SU-DHL-6 (cell line): ENCODE data around the gene UBE2Q2.

Source experiments
- H2AFZ ChIP-seq: fragments of 200-600 bp; sonication (generic); 2 replicates; pipeline ENCODE4 v1.6.1; 2014; ENCODE audit warnings: low read depth, mild to moderate bottlenecking, moderate library complexity, mixed read lengths, antibody characterized with exemption, low read length; ENCODE audit not compliant: severe bottlenecking
- H3F3A ChIP-seq: fragments of 200-600 bp; shearing (Covaris generic); 2 replicates; pipeline ENCODE4 v1.6.0; 2016; ENCODE audit warnings: antibody characterized with exemption, mild to moderate bottlenecking; ENCODE audit not compliant: insufficient read depth
- H3K27ac ChIP-seq: fragments of 200-600 bp; sonication (generic); 2 replicates; pipeline ENCODE4 v1.5.1; 2016; ENCODE audit warnings: low read depth, mild to moderate bottlenecking, low read length, moderate library complexity, mixed read lengths
- H3K27me3 ChIP-seq: fragments of 200-600 bp; sonication (generic), shearing (Covaris generic); 2 replicates; pipeline ENCODE4 v1.6.0; 2014; ENCODE audit warnings: mild to moderate bottlenecking, low read length
- H3K36me3 ChIP-seq: fragments of 200-600 bp; sonication (generic); 2 replicates; pipeline ENCODE4 v1.6.1; 2014; ENCODE audit warnings: mild to moderate bottlenecking, low read length, mixed read lengths
- H3K4me2 ChIP-seq: fragments of 300-600, 200-600 bp; shearing (Covaris generic), sonication (generic); 2 replicates; pipeline ENCODE4 v1.6.0; 2014; ENCODE audit warnings: low read length, low read depth, mild to moderate bottlenecking; ENCODE audit not compliant: poor library complexity, severe bottlenecking
- H3K4me3 ChIP-seq: fragments of 200-600 bp; sonication (generic); 2 replicates; pipeline ENCODE4 v1.5.1; 2014; ENCODE audit warnings: antibody characterized with exemption, low read length, mild to moderate bottlenecking, mixed read lengths; ENCODE audit not compliant: insufficient read depth, poor library complexity, severe bottlenecking
- H3K79me2 ChIP-seq: fragments of 200-600 bp; sonication (generic); 2 replicates; pipeline ENCODE4 v1.6.1; 2014; ENCODE audit warnings: mild to moderate bottlenecking, low read length, moderate library complexity; ENCODE audit not compliant: insufficient read depth
- H3K9ac ChIP-seq: fragments of 200-600 bp; sonication (generic); 2 replicates; pipeline ENCODE4 v1.7.0; 2014; ENCODE audit warnings: mild to moderate bottlenecking, low read length
- H3K9me2 ChIP-seq: fragments of 200-600 bp; sonication (generic); replicated peaks from 2 replicates; pipeline ENCODE4 v1.6.1; 2014; ENCODE audit warnings: low read length; ENCODE audit not compliant: insufficient read depth
- H3K9me3 ChIP-seq: fragments of 200-600 bp; sonication (generic); 2 replicates; pipeline ENCODE4 v1.6.1; 2014; ENCODE audit warnings: low read length, mixed read lengths; ENCODE audit not compliant: insufficient read depth
- H4K20me1 ChIP-seq: fragments of 200-600 bp; sonication (generic); 2 replicates; pipeline ENCODE4 v1.6.1; 2014; ENCODE audit warnings: low read depth, mild to moderate bottlenecking, antibody characterized with exemption, low read length, moderate library complexity, mixed read lengths
- EZH2phosphoT487 ChIP-seq: fragments of 200-600 bp; sonication (generic), shearing (Covaris generic); conservative IDR thresholded peaks from 2 replicates; pipeline ENCODE4 v1.6.1; 2018; ENCODE audit warnings: mild to moderate bottlenecking, antibody characterized with exemption, low read length, moderate library complexity, mixed read lengths
- TF ChIP-seq, protein P1 (sequence below): fragments of 200-600 bp; sonication (generic); IDR thresholded peaks from one replicate; pipeline ENCODE4 v1.5.1; 2017; ENCODE audit warnings: antibody characterized with exemption, mild to moderate bottlenecking, low read length, moderate library complexity; ENCODE audit not compliant: insufficient read depth, poor library complexity, severe bottlenecking

UBE2Q2 gene

DNA sequence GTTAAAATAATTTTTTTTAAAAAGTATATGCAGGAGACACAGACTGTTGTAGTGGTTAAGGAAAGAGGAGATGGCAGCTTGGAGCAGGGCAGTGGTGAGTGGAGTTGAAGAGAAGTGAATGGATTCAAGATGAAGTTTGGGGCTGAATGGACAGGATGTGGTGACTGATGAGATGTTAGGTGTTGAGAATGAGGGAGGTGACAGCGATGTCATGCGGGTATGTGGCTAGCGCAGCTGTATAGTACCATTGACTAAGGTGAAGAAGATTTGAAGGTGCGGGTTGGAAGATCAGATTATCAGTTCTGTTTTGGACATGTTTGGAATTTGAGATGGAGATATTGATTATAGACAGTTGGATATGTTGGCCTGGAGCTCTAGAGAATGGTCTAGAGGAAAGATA is 80.5 kb downstream of the UBE2Q2 start:
- no peak for TF ChIP-seq EZH2phosphoT487
- TF ChIP-seq, protein P1, sequence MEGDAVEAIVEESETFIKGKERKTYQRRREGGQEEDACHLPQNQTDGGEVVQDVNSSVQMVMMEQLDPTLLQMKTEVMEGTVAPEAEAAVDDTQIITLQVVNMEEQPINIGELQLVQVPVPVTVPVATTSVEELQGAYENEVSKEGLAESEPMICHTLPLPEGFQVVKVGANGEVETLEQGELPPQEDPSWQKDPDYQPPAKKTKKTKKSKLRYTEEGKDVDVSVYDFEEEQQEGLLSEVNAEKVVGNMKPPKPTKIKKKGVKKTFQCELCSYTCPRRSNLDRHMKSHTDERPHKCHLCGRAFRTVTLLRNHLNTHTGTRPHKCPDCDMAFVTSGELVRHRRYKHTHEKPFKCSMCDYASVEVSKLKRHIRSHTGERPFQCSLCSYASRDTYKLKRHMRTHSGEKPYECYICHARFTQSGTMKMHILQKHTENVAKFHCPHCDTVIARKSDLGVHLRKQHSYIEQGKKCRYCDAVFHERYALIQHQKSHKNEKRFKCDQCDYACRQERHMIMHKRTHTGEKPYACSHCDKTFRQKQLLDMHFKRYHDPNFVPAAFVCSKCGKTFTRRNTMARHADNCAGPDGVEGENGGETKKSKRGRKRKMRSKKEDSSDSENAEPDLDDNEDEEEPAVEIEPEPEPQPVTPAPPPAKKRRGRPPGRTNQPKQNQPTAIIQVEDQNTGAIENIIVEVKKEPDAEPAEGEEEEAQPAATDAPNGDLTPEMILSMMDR, result no peak
- no peaks in the 10 kb centered on the region for H4K20me1 ChIP-seq

GRCh38 chr15:75924576-75924975 is 81.3 kb downstream of the UBE2Q2 start:
- 0 out of 2 replicates have a peak, but pooled peaks cover 18% of the 10 kb centered on the region for H3K79me2 ChIP-seq
- no peak overlapping the region for H3K27ac ChIP-seq
- H3K4me3 ChIP-seq, result no peak overlapping the region
- H3F3A ChIP-seq, result no peaks in the 10 kb centered on the region
- no peak overlapping the region for H3K9ac ChIP-seq
- 0 out of 2 replicates have a peak, but pooled peaks cover 1% of the 10 kb centered on the region for H3K36me3 ChIP-seq
- no peaks in the 10 kb centered on the region for H3K9me3 ChIP-seq
- no peak overlapping the region for H2AFZ ChIP-seq
- H3K27me3 ChIP-seq, result no peaks in the 10 kb centered on the region
- H3K4me2 ChIP-seq, result no peak overlapping the region
- no peaks in the 10 kb centered on the region for H4K20me1 ChIP-seq
- H3K9me2 ChIP-seq, result no peaks in the 10 kb centered on the region
- TF ChIP-seq, protein P1, result no peak
- no peak for TF ChIP-seq EZH2phosphoT487

More for the DNA sequence above, 80.5 kb downstream of the UBE2Q2 start:
- H2AFZ ChIP-seq, result no peak overlapping the region
- H3K79me2 ChIP-seq, result 0 out of 2 replicates have a peak, but pooled peaks cover 11% of the 10 kb centered on the region
- no peaks in the 10 kb centered on the region for H3K9me3 ChIP-seq
- H3K36me3 ChIP-seq, result no peaks in the 10 kb centered on the region
- no peaks in the 10 kb centered on the region for H3K9me2 ChIP-seq
- H3K27ac ChIP-seq, result no peak overlapping the region
- no peaks in the 10 kb centered on the region for H3K27me3 ChIP-seq
- no peak overlapping the region for H3K4me3 ChIP-seq
- no peak overlapping the region for H3K9ac ChIP-seq
- H3K4me2 ChIP-seq, result no peak overlapping the region
- no peaks in the 10 kb centered on the region for H3F3A ChIP-seq

DNA sequence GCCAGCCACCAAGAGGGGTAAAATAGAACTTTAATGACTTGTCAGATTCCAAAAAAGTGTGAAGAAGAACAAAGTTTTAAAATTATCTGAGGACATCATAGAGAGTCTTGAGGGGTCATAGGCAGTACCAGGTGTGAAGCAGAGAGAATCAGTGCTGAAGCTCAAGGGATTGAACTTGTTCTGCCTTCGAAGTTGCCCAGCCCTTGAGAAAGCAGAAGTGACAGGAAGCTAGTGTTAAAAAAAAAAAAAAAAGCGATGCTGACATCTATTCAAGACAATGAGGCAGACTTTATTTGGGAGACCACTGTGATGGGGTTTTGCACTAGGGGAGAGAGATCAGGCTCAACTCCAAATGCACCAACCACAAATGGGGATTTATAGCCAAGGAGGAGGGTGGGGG is 82.2 kb downstream of the UBE2Q2 start:
- no peaks in the 10 kb centered on the region for H3F3A ChIP-seq
- H3K27me3 ChIP-seq, result no peaks in the 10 kb centered on the region
- H3K9me3 ChIP-seq, result no peaks in the 10 kb centered on the region
- no peak overlapping the region for H3K4me3 ChIP-seq
- no peaks in the 10 kb centered on the region for H3K9me2 ChIP-seq
- H3K4me2 ChIP-seq, result no peak overlapping the region
- H3K27ac ChIP-seq, result no peak overlapping the region
- no peak overlapping the region for H3K9ac ChIP-seq
- 0 out of 2 replicates have a peak, but pooled peaks cover 4% of the 10 kb centered on the region for H3K36me3 ChIP-seq
- H3K79me2 ChIP-seq, result 0 out of 2 replicates have a peak, but pooled peaks cover 19% of the 10 kb centered on the region
- H2AFZ ChIP-seq, result no peak overlapping the region
- H4K20me1 ChIP-seq, result no peaks in the 10 kb centered on the region
- TF ChIP-seq, protein P1, result no peak
- no peak for TF ChIP-seq EZH2phosphoT487
